Neural cell (in vitro differentiated cells): ENCODE results near the gene HOMER2. TPM values are rescaled to one million over a fixed set of nuclear protein-coding genes. Genes with fewer than 3 reads are reported as not detected.

ENCODE experiments used
- H2AFZ ChIP-seq: fragments of 200-600, 300-800 bp; sonication (generic), shearing (Covaris generic); 2 replicates; pipeline ENCODE4 v1.6.0; 2014; ENCODE audit warnings: low read depth, mild to moderate bottlenecking, antibody characterized with exemption, low read length, moderate library complexity
- H3F3A ChIP-seq: fragments of 200-600 bp; shearing (Covaris generic); 2 replicates; pipeline ENCODE4 v1.6.1; 2016; ENCODE audit warnings: mild to moderate bottlenecking, moderate library complexity, mixed read lengths, antibody characterized with exemption, low read length; ENCODE audit not compliant: insufficient read depth, poor library complexity, severe bottlenecking
- H3K27ac ChIP-seq: fragments of 200-600, 300-800 bp; sonication (generic), shearing (Covaris generic); 2 replicates; pipeline ENCODE4 v1.5.1; 2014; ENCODE audit warnings: mild to moderate bottlenecking, low read length, moderate library complexity
- H3K27me3 ChIP-seq: fragments of 300-800, 200-600 bp; sonication (generic), shearing (Covaris generic); 2 replicates; pipeline ENCODE4 v1.6.0; 2014; ENCODE audit warnings: mild to moderate bottlenecking, low read depth, low read length, moderate library complexity; ENCODE audit not compliant: insufficient read depth
- H3K36me3 ChIP-seq: fragments of 300-800, 200-600 bp; sonication (generic), shearing (Covaris generic); 2 replicates; pipeline ENCODE4 v1.5.1; 2014; ENCODE audit warnings: mild to moderate bottlenecking, antibody characterized with exemption, low read length, moderate library complexity; ENCODE audit not compliant: insufficient read depth
- H3K4me2 ChIP-seq: fragments of 300-800, 200-600 bp; sonication (generic), shearing (Covaris generic); 2 replicates; pipeline ENCODE4 v1.6.0; 2014; ENCODE audit warnings: mild to moderate bottlenecking, low read length
- H3K4me3 ChIP-seq: fragments of 300-800, 200-600 bp; sonication (generic), shearing (Covaris generic); 2 replicates; pipeline ENCODE4 v1.5.1; 2014; ENCODE audit warnings: mild to moderate bottlenecking, low read length, moderate library complexity
- H3K79me2 ChIP-seq: fragments of 200-600 bp; shearing (Covaris generic); replicated peaks from 2 replicates; pipeline ENCODE4 v1.6.0; 2014; ENCODE audit warnings: mild to moderate bottlenecking, low read length, moderate library complexity; ENCODE audit not compliant: insufficient read depth
- H3K9ac ChIP-seq: fragments of 300-800, 200-600 bp; sonication (generic), shearing (Covaris generic); 2 replicates; pipeline ENCODE4 v1.6.1; 2016; ENCODE audit warnings: mild to moderate bottlenecking, low read length, mixed read lengths
- H3K9me2 ChIP-seq: fragments of 200-600 bp; shearing (Covaris generic); 2 replicates; pipeline ENCODE4 v1.6.1; 2016; ENCODE audit warnings: mild to moderate bottlenecking, low read length, mixed read lengths; ENCODE audit not compliant: insufficient read depth
- H3K9me3 ChIP-seq: fragments of 200-600, 300-800 bp; sonication (generic), shearing (Covaris generic); 2 replicates; pipeline ENCODE4 v1.6.1; 2016; ENCODE audit warnings: mild to moderate bottlenecking, mixed run types, low read length, moderate library complexity, mixed read lengths
- H4K20me1 ChIP-seq: fragments of 200-600 bp; shearing (Covaris generic); 2 replicates; pipeline ENCODE4 v1.6.1; 2016; ENCODE audit warnings: mild to moderate bottlenecking, mixed run types; ENCODE audit not compliant: insufficient read depth
- CTCF ChIP-seq: fragments of 450-650 bp; IDR thresholded peaks from 2 replicates; pipeline ENCODE4 v1.5.1; 2014; ENCODE audit warnings: antibody characterized with exemption, mild to moderate bottlenecking, moderate library complexity; ENCODE audit not compliant: poor library complexity, severe bottlenecking
- EP300 ChIP-seq: fragments of 450-650 bp; conservative IDR thresholded peaks from 2 replicates; pipeline ENCODE4 v1.6.1; 2014; ENCODE audit warnings: antibody characterized with exemption, mild to moderate bottlenecking, moderate library complexity; ENCODE audit not compliant: poor library complexity, severe bottlenecking
- EZH2 ChIP-seq: fragments of 200-600, 300-800 bp; shearing (Covaris generic), sonication (generic); IDR thresholded peaks from 2 replicates; pipeline ENCODE4 v1.6.1; 2014; ENCODE audit warnings: antibody characterized with exemption, low read length, borderline replicate concordance, mild to moderate bottlenecking; ENCODE audit not compliant: insufficient read depth, poor library complexity, severe bottlenecking
- MXI1 ChIP-seq: fragments of 450-650 bp; conservative IDR thresholded peaks from 2 replicates; pipeline ENCODE4 v1.6.1; 2014; ENCODE audit warnings: antibody characterized with exemption, mild to moderate bottlenecking; ENCODE audit not compliant: poor library complexity, severe bottlenecking
- POLR2AphosphoS5 ChIP-seq: IDR thresholded peaks from 2 replicates; pipeline ENCODE4 v1.6.1; 2012
- RAD21 ChIP-seq: fragments of 450-650 bp; conservative IDR thresholded peaks from 2 replicates; pipeline ENCODE4 v1.6.1; 2014; ENCODE audit warnings: antibody characterized with exemption, mild to moderate bottlenecking, moderate library complexity
- REST ChIP-seq: IDR thresholded peaks from 2 replicates; pipeline ENCODE4 v1.6.1; 2012; ENCODE audit warnings: borderline replicate concordance
- SMC3 ChIP-seq: fragments of 450-650 bp; conservative IDR thresholded peaks from 2 replicates; pipeline ENCODE4 v1.6.1; 2014; ENCODE audit warnings: antibody characterized with exemption, mild to moderate bottlenecking, moderate library complexity; ENCODE audit not compliant: poor library complexity
- TAF1 ChIP-seq: IDR thresholded peaks from 2 replicates; pipeline ENCODE4 v1.6.1; 2012; ENCODE audit warnings: low read depth
- polyA plus RNA-seq: library from polyadenylated mRNA; depleted of rRNA; stranded (reverse); fragments of >200 nt; gene quantifications from 2 replicates; pipeline ENCODE4 v1.2.3, GENCODE V29; 2014

HOMER2 gene
- polyA plus RNA-seq, 1 donor from 2014 or later, result 21.7 TPM

- TF ChIP-seq CTCF (no peak), EP300 (no peak), SMC3 (no peak), TAF1 (no peak)
- Histone ChIP-seq H3K27ac (no peak overlapping the region), H3K4me2 (no peak overlapping the region)
Observed at GRCh38 chr15:82945326-82945725, 7.2 kb downstream of the HOMER2 start.

GRCh38 chr15:82944821-82945220 is 7.7 kb downstream of the HOMER2 start:
- H3K4me2 ChIP-seq, result no peak overlapping the region
- no peak overlapping the region for H3K9ac ChIP-seq
- no peaks in the 10 kb centered on the region for H3K9me3 ChIP-seq
- no peak overlapping the region for H3K27ac ChIP-seq
- no peaks in the 10 kb centered on the region for H3K36me3 ChIP-seq
- H3K4me3 ChIP-seq, result no peak overlapping the region
- H4K20me1 ChIP-seq, result no peaks in the 10 kb centered on the region
- H3F3A ChIP-seq, result no peaks in the 10 kb centered on the region
- H3K9me2 ChIP-seq, result no peaks in the 10 kb centered on the region
- TF ChIP-seq TAF1 (no peak), EZH2 (no peak), POLR2AphosphoS5 (no peak), EP300 (no peak), MXI1 (no peak), SMC3 (no peak), REST (no peak), RAD21 (no peak), CTCF (no peak)
- H3K79me2 ChIP-seq, result no peaks in the 10 kb centered on the region
- H2AFZ ChIP-seq, result no peak overlapping the region
- H3K27me3 ChIP-seq, result no peaks in the 10 kb centered on the region

More at GRCh38 chr15:82945326-82945725, 7.2 kb downstream of the HOMER2 start:
- Histone ChIP-seq H3K79me2 (no peaks in the 10 kb centered on the region), H3K4me3 (no peak overlapping the region), H3F3A (no peaks in the 10 kb centered on the region), H4K20me1 (no peaks in the 10 kb centered on the region), H3K9me3 (no peaks in the 10 kb centered on the region), H3K9me2 (no peaks in the 10 kb centered on the region), H3K36me3 (no peaks in the 10 kb centered on the region), H3K9ac (no peak overlapping the region), H3K27me3 (no peaks in the 10 kb centered on the region), H2AFZ (no peak overlapping the region)
